RWPE1 (cell line): ENCODE measurements around the gene MSANTD4.

Experiments used
- CTCF ChIA-PET: fragments of 350-600 bp; sonication (Branson Sonifier 250); formaldehyde crosslinking; extraction: SDS; loops from one replicate; lab custom pipeline; 2021; lab: Yijun Ruan, JAX
- POLR2A ChIA-PET: fragments of 400-600 bp; formaldehyde crosslinking; extraction: SDS; loops from one replicate; lab custom pipeline; 2020; ENCODE audit warnings: antibody characterized with exemption; ENCODE audit not compliant: low non-redundant PET; lab: Yijun Ruan, JAX
- DNase-seq: peaks from one replicate; pipeline ENCODE4 v3.0.0; 2012; ENCODE audit warnings: low spot score
- H3K27ac ChIP-seq: fragments of 450-650 bp; 2 replicates; pipeline ENCODE4 v1.5.1; 2017
- TF ChIP-seq, protein P1 (sequence below): fragments of 450-650 bp; conservative IDR thresholded peaks from 2 replicates; pipeline ENCODE4 v1.5.1; 2017; ENCODE audit warnings: low read depth, mild to moderate bottlenecking

Gene MSANTD4

DNA sequence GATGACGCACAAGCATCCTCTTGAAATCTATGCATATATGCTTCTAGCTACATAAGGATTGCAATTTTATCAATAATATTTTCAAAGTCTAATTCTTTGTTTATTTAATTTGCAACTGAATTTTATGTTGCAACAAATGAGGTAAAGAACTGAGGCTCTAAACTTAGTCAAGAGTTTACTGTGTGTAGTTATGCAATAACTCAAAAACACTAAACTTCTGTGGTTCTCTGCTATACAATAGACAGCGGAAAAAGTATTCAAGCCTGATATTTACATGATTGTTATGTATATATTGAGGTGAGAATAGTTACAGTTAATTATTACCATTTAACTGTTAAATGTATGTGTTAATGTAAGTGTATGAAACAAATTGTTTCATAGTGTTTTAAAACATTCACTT, 32.9 kb downstream of the MSANTD4 start:
- POLR2A ChIA-PET: no interaction called here
- CTCF ChIA-PET: no interaction called here
- TF ChIP-seq, protein P1, sequence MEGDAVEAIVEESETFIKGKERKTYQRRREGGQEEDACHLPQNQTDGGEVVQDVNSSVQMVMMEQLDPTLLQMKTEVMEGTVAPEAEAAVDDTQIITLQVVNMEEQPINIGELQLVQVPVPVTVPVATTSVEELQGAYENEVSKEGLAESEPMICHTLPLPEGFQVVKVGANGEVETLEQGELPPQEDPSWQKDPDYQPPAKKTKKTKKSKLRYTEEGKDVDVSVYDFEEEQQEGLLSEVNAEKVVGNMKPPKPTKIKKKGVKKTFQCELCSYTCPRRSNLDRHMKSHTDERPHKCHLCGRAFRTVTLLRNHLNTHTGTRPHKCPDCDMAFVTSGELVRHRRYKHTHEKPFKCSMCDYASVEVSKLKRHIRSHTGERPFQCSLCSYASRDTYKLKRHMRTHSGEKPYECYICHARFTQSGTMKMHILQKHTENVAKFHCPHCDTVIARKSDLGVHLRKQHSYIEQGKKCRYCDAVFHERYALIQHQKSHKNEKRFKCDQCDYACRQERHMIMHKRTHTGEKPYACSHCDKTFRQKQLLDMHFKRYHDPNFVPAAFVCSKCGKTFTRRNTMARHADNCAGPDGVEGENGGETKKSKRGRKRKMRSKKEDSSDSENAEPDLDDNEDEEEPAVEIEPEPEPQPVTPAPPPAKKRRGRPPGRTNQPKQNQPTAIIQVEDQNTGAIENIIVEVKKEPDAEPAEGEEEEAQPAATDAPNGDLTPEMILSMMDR: no peak
- DNase-seq: no peak
- H3K27ac ChIP-seq: no peak overlapping the region

DNA sequence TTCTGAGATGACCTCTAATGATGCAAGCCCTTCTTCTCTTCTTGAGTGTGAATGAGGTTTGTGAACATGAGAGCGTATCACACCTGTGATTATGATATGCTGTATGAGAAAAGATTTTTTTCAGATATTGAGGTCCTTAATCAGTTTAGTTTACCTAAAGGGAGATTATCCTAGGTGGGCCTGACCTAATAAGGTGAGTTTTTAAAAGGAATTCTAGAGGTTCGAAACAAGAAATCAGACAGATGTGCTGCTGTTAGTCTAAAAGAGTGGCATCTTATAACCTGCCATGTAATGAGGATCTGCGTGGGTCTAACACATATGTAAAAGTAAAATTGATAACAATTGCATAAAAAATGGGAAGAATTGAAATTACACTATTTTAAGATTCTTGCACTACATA, 33.8 kb downstream of the MSANTD4 start:
- H3K27ac ChIP-seq: no peak overlapping the region
- TF ChIP-seq, protein P1: no peak
- ChIA-PET POLR2A (no interaction called here), CTCF (no interaction called here)
- DNase-seq: no peak

DNA sequence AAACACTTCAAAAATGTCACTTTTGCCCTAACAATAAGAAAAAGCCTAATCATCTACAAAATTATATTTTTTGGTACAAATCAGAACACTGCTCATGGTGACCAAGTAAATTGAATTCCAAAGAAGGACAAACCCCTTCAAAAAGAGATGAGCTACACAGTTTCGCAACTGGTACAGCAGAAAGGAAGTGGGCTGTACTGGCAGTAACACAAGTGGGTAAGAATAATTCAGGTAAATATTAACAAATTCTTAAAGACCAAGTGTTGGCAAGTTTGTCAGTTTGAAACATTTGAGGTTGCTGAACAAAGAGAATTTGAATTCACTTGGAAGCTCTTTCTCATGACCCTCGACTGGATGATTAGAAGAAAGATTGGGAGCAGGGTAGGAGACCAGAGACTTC, 35.5 kb downstream of the MSANTD4 start:
- TF ChIP-seq, protein P1: no peak
- CTCF ChIA-PET: no interaction called here
- H3K27ac ChIP-seq: no peak overlapping the region
- no peak for DNase-seq
- POLR2A ChIA-PET: no interaction called here

DNA sequence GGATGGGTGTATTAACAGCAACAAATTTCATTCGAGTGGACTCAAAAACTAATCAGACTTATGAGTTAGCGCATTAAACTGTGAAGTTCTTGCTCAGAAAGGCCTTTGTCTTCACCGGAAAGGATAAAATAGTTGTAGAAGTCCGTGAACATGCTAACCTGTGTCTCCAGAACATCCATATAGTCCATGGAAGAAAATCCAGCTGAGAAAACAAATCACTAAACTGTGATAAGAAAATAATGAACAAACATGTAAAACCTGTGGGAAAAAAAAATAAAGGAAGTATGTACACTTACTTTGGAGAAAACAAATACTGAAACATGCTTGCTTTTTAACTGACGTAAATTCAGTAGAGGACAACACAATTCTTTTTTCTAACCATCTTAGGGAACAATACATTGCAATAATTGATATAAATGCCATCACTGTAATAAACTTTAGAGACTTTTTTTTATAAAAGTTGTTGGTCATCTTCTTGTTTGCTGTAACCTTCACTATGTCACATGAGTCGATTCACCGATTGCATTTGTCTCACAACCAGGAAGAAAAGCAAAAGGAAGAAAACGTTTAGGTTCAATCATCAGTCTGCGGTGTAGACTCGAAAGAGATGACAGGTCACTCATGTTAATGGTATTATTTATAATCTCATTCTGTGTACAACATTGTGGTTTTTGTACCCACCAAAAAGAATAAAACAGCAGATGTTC, 41.9 kb downstream of the MSANTD4 start:
- no peak overlapping the region for H3K27ac ChIP-seq
- no peak for DNase-seq
- CTCF ChIA-PET: interaction anchor here (0.6 kb wide), 1 partner anchor 276 kb away, joined by 4 read pairs; no protein-coding TSS in a partner anchor
- TF ChIP-seq, protein P1: no peak
- POLR2A ChIA-PET: no interaction called here

DNA sequence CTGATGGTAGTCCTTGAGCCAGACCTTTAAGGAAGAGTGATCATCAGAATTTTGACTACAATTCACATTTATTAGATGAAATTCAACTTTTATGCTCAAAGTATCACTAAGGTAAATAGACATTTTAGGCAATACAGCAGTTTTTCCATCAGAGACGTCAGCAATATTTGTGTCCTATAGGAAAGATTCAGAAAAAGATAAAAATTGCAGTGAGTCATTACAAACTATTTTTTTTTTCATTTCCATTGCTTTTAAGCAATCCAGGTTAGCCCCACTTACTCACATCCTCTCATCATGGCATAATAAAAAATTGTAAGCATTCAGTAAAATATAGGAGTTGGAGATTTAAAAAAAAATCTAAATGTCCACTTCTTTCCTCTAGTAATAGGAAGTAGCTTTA, 46.9 kb downstream of the MSANTD4 start:
- TF ChIP-seq, protein P1: no peak
- DNase-seq: no peak
- POLR2A ChIA-PET: no interaction called here
- no peak overlapping the region for H3K27ac ChIP-seq
- CTCF ChIA-PET: interaction anchor here (0.6 to 0.7 kb wide), 2 partner anchors 129 to 487 kb away, joined by 3 to 6 read pairs; no protein-coding TSS in a partner anchor

DNA sequence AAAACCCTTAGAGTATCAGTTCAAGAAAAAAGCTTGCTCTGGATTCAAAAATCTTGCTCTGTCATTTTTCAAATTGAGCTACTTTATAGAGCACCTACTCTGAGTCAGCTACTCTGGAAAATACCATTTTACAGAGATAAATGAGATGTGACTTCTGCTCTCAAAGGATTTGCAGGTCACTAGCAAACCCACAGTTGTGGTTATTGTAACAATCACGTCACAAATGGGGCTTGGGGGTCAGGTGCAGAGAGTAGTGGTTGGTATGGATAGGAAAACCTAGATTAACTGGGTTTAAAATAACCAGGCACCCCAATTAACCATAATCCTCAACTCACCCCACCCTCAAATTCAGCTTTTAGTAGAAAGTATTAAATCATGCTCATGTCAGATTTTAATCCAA, 52.3 kb downstream of the MSANTD4 start:
- CTCF ChIA-PET: no interaction called here
- no peak for DNase-seq
- POLR2A ChIA-PET: no interaction called here
- TF ChIP-seq, protein P1: no peak
- H3K27ac ChIP-seq: no peak overlapping the region
